ENCODE measurements around the gene OCA2. TPM values are rescaled to one million over a fixed set of nuclear protein-coding genes. Genes with fewer than 3 reads are reported as not detected.

The OCA2 gene
- total RNA-seq, 2 experiments from 2014 or later = not detected

- Mint-ChIP-seq H3K27ac (no peak overlapping the region), H3K4me3 (peak overlapping the region; percentile 59), H3K9me3 (no peaks in the 10 kb centered on the region), H3K36me3 (no peaks in the 10 kb centered on the region), H3K27me3 (peaks cover 28% of the 10 kb centered on the region), H3K4me1 (peaks cover 12% of the 10 kb centered on the region)
- no peak for ATAC-seq (ENCODE audit: low read depth)
- no peak for DNase-seq
- POLR2A ChIA-PET = no interaction called here
These were observed 6.2 kb upstream of the OCA2 start for GRCh38 chr15:28105224-28105791.

- ATAC-seq (ENCODE audit: low read depth) (no peak), DNase-seq (no peak)
- POLR2A ChIA-PET = no interaction called here
- no peaks in the 10 kb centered on the region for H3K36me3 Mint-ChIP-seq
- no peaks in the 10 kb centered on the region for H3K9me3 Mint-ChIP-seq
- peaks cover 17% of the 10 kb centered on the region for H3K4me1 Mint-ChIP-seq
- H3K27me3 Mint-ChIP-seq = peaks cover 37% of the 10 kb centered on the region
- H3K4me3 Mint-ChIP-seq = no peak overlapping the region
- no peak overlapping the region for H3K27ac Mint-ChIP-seq
These were observed 5.2 kb upstream of the OCA2 start for GRCh38 chr15:28104326-28104725.

GRCh38 chr15:28103831-28104230 lies 4.7 kb upstream of the OCA2 start:
- H3K4me3 Mint-ChIP-seq = no peak overlapping the region

GRCh38 chr15:28101983-28102441 lies 2.9 kb upstream of the OCA2 start:
- H3K4me1 Mint-ChIP-seq = peaks cover 21% of the 10 kb centered on the region
- H3K27me3 Mint-ChIP-seq = peaks cover 45% of the 10 kb centered on the region
- H3K4me3 Mint-ChIP-seq = no peak overlapping the region
- no peak for DNase-seq
- H3K36me3 Mint-ChIP-seq = no peaks in the 10 kb centered on the region
- POLR2A ChIA-PET = no interaction called here
- H3K27ac Mint-ChIP-seq = no peak overlapping the region
- ATAC-seq (ENCODE audit: low read depth) = no peak
- no peaks in the 10 kb centered on the region for H3K9me3 Mint-ChIP-seq

More at GRCh38 chr15:28103831-28104230, 4.7 kb upstream of the OCA2 start:
- no peaks in the 10 kb centered on the region for H3K9me3 Mint-ChIP-seq
- POLR2A ChIA-PET = no interaction called here
- no peaks in the 10 kb centered on the region for H3K36me3 Mint-ChIP-seq
- no peak overlapping the region for H3K27ac Mint-ChIP-seq
- peaks cover 19% of the 10 kb centered on the region for H3K4me1 Mint-ChIP-seq
- no peak for ATAC-seq (ENCODE audit: low read depth)
- DNase-seq = no peak
- H3K27me3 Mint-ChIP-seq = peaks cover 37% of the 10 kb centered on the region

- ATAC-seq (ENCODE audit: low read depth) = no peak
- POLR2A ChIA-PET = no interaction called here
- Mint-ChIP-seq H3K27ac (no peak overlapping the region), H3K9me3 (no peaks in the 10 kb centered on the region), H3K4me1 (peaks cover 22% of the 10 kb centered on the region), H3K27me3 (peaks cover 48% of the 10 kb centered on the region), H3K4me3 (no peak overlapping the region), H3K36me3 (no peaks in the 10 kb centered on the region)
- DNase-seq = no peak
These were observed 2.1 kb upstream of the OCA2 start for GRCh38 chr15:28101201-28101600.

GRCh38 chr15:28100516-28101195 lies 1.5 kb upstream of the OCA2 start:
- no peak for DNase-seq
- POLR2A ChIA-PET = no interaction called here
- Mint-ChIP-seq H3K4me1 (peaks cover 22% of the 10 kb centered on the region), H3K36me3 (no peaks in the 10 kb centered on the region), H3K9me3 (no peaks in the 10 kb centered on the region), H3K27ac (no peak overlapping the region), H3K27me3 (peaks cover 48% of the 10 kb centered on the region), H3K4me3 (no peak overlapping the region)
- no peak for ATAC-seq (ENCODE audit: low read depth)

- ATAC-seq (ENCODE audit: low read depth) (no peak), DNase-seq (no peak)
- Mint-ChIP-seq H3K4me1 (peaks cover 21% of the 10 kb centered on the region), H3K27ac (no peak overlapping the region), H3K36me3 (no peaks in the 10 kb centered on the region), H3K4me3 (peak overlapping the region; percentile 4), H3K27me3 (peaks cover 48% of the 10 kb centered on the region), H3K9me3 (no peaks in the 10 kb centered on the region)
- POLR2A ChIA-PET = no interaction called here
These were observed 533 bp upstream of the OCA2 start for GRCh38 chr15:28099555-28100140.

- ATAC-seq (ENCODE audit: low read depth) = no peak
- DNase-seq = no peak
- no peaks in the 10 kb centered on the region for H3K36me3 Mint-ChIP-seq
- peaks cover 24% of the 10 kb centered on the region for H3K4me1 Mint-ChIP-seq
- H3K27ac Mint-ChIP-seq = no peak overlapping the region
- no peaks in the 10 kb centered on the region for H3K9me3 Mint-ChIP-seq
- peaks cover 52% of the 10 kb centered on the region for H3K27me3 Mint-ChIP-seq
- H3K4me3 Mint-ChIP-seq = peak overlapping the region; percentile 5
- POLR2A ChIA-PET = no interaction called here
These were observed 752 bp downstream of the OCA2 start for GRCh38 chr15:28098360-28098765.

GRCh38 chr15:28097656-28098359 lies 1.3 kb downstream of the OCA2 start:
- no peaks in the 10 kb centered on the region for H3K9me3 Mint-ChIP-seq
- H3K36me3 Mint-ChIP-seq = no peaks in the 10 kb centered on the region
- peaks cover 52% of the 10 kb centered on the region for H3K27me3 Mint-ChIP-seq
- no peak overlapping the region for H3K27ac Mint-ChIP-seq
- DNase-seq (no peak), ATAC-seq (ENCODE audit: low read depth) (no peak)
- peaks cover 24% of the 10 kb centered on the region for H3K4me1 Mint-ChIP-seq
- POLR2A ChIA-PET = no interaction called here
- H3K4me3 Mint-ChIP-seq = peak overlapping the region; percentile 55

GRCh38 chr15:28096670-28097431 lies 2.3 kb downstream of the OCA2 start:
- H3K27me3 Mint-ChIP-seq = peaks cover 62% of the 10 kb centered on the region
- H3K36me3 Mint-ChIP-seq = no peaks in the 10 kb centered on the region
- DNase-seq = no peak
- no peak for ATAC-seq (ENCODE audit: low read depth)
- peaks cover 24% of the 10 kb centered on the region for H3K4me1 Mint-ChIP-seq
- H3K4me3 Mint-ChIP-seq = peak overlapping the region; percentile 92
- POLR2A ChIA-PET = no interaction called here
- H3K27ac Mint-ChIP-seq = no peak overlapping the region
- no peaks in the 10 kb centered on the region for H3K9me3 Mint-ChIP-seq

GRCh38 chr15:28096411-28096669 lies 2.8 kb downstream of the OCA2 start:
- H3K4me1 Mint-ChIP-seq = peaks cover 24% of the 10 kb centered on the region
- ATAC-seq (ENCODE audit: low read depth) = no peak
- peaks cover 67% of the 10 kb centered on the region for H3K27me3 Mint-ChIP-seq
- no peaks in the 10 kb centered on the region for H3K9me3 Mint-ChIP-seq
- peak overlapping the region; percentile 92 for H3K4me3 Mint-ChIP-seq
- no peaks in the 10 kb centered on the region for H3K36me3 Mint-ChIP-seq
- POLR2A ChIA-PET = no interaction called here
- peak overlapping the region; percentile 18 for H3K27ac Mint-ChIP-seq
- no peak for DNase-seq

- H3K4me3 Mint-ChIP-seq = peak overlapping the region; percentile 92
- peaks cover 74% of the 10 kb centered on the region for H3K27me3 Mint-ChIP-seq
- peaks cover 2% of the 10 kb centered on the region for H3K36me3 Mint-ChIP-seq
- DNase-seq (peak; percentile 53), ATAC-seq (ENCODE audit: low read depth) (no peak)
- H3K4me1 Mint-ChIP-seq = peaks cover 22% of the 10 kb centered on the region
- peaks cover 9% of the 10 kb centered on the region for H3K9me3 Mint-ChIP-seq
- H3K27ac Mint-ChIP-seq = no peak overlapping the region
- POLR2A ChIA-PET = interaction anchor here (0.7 kb wide), 1 partner anchor 20 kb away, joined by 4 read pairs; no protein-coding TSS in a partner anchor
These were observed 4.2 kb downstream of the OCA2 start for GRCh38 chr15:28094732-28095521.

All from activated naive CD8-positive, alpha-beta T cell treated with anti-CD3 and anti-CD28 coated beads, Interleukin-2, amount 10 ng/mL, durations not matched to agents 7 days and 5 days (primary cell).